ENCODE measurements around the gene EFNA5. TPM values are rescaled to one million over a fixed set of nuclear protein-coding genes. Genes with fewer than 3 reads are reported as not detected.

EFNA5 gene
- polyA plus RNA-seq, 1 donor (not counting 4 experiments of a cell fraction or from before 2014, with no cell fraction given) = 4.8 TPM

- H3K9ac ChIP-seq (ENCODE audit: control insufficient read depth, extremely low read depth, insufficient read depth, low read length) = no peak overlapping the region
- H3K27me3 ChIP-seq (ENCODE audit: control insufficient read depth, extremely low read depth, insufficient read depth, low read length) = no peaks in the 10 kb centered on the region
- H3K36me3 ChIP-seq (ENCODE audit: control insufficient read depth in 2 of 2, extremely low read depth in 1 of 2, insufficient read depth in 2 of 2, low read length in 2 of 2) = no peaks in the 10 kb centered on the region
- H3K4me2 ChIP-seq (ENCODE audit: control insufficient read depth, extremely low read depth, insufficient read depth, low read depth, low read length) = no peak overlapping the region
- H3K79me2 ChIP-seq (ENCODE audit: control insufficient read depth, insufficient read depth, low read length) = no peaks in the 10 kb centered on the region
- no peak overlapping the region for H3K4me3 ChIP-seq (ENCODE audit: control insufficient read depth in 2 of 3, extremely low read depth in 1 of 3, insufficient read depth in 2 of 3, low read depth in 1 of 3, low read length in 3 of 3)
- H3K9me1 ChIP-seq (ENCODE audit: control insufficient read depth, extremely low read depth, insufficient read depth, low read length) = no peaks in the 10 kb centered on the region
- H4K20me1 ChIP-seq (ENCODE audit: control insufficient read depth, extremely low read depth, insufficient read depth, low read length) = no peaks in the 10 kb centered on the region
- no peak overlapping the region for H2AFZ ChIP-seq (ENCODE audit: control insufficient read depth, low read length)
- dilution Hi-C loops (cut with MboI; ENCODE audit: extremely low pct_ligation_motif_present, low sequenced_read_pairs) = no loop called here
- H3K27ac ChIP-seq (ENCODE audit: control insufficient read depth, insufficient read depth, low read length) = no peak overlapping the region
- no peaks in the 10 kb centered on the region for H3K4me1 ChIP-seq (ENCODE audit: control insufficient read depth, extremely low read depth, insufficient read depth, low read length)
- FAIRE-seq (no peak), DNase-seq (ENCODE audit: low read depth, low spot score) (no peak)
- TF ChIP-seq CTCF (optimal IDR thresholded peaks at IDR 0.05 in 1 of 3, IDR thresholded peaks at IDR 0.05 in 1 of 3, conservative IDR thresholded peaks at IDR 0.05 in 1 of 3; ENCODE audit: extremely low read depth in 1 of 3, insufficient read depth in 2 of 3, low read length in 3 of 3) (no peak), EZH2 (IDR thresholded peaks at IDR 0.05; ENCODE audit: low read length) (no peak)
- H3K9me3 ChIP-seq (ENCODE audit: control insufficient read depth, low read depth, low read length) = no peaks in the 10 kb centered on the region
Measured at GRCh38 chr5:107621089-107621488, 49.6 kb downstream of the EFNA5 start.

- H3K36me3 ChIP-seq (ENCODE audit: control insufficient read depth in 2 of 2, extremely low read depth in 1 of 2, insufficient read depth in 2 of 2, low read length in 2 of 2) = no peaks in the 10 kb centered on the region
- no peak overlapping the region for H3K4me2 ChIP-seq (ENCODE audit: control insufficient read depth, extremely low read depth, insufficient read depth, low read depth, low read length)
- H2AFZ ChIP-seq (ENCODE audit: control insufficient read depth, low read length) = no peak overlapping the region
- dilution Hi-C loops (cut with MboI; ENCODE audit: extremely low pct_ligation_motif_present, low sequenced_read_pairs) = no loop called here
- no peaks in the 10 kb centered on the region for H3K9me1 ChIP-seq (ENCODE audit: control insufficient read depth, extremely low read depth, insufficient read depth, low read length)
- TF ChIP-seq CTCF (optimal IDR thresholded peaks at IDR 0.05 in 1 of 3, IDR thresholded peaks at IDR 0.05 in 1 of 3, conservative IDR thresholded peaks at IDR 0.05 in 1 of 3; ENCODE audit: extremely low read depth in 1 of 3, insufficient read depth in 2 of 3, low read length in 3 of 3) (no peak), EZH2 (IDR thresholded peaks at IDR 0.05; ENCODE audit: low read length) (no peak)
- no peak for DNase-seq (ENCODE audit: low read depth, low spot score)
- peaks cover 2% of the 10 kb centered on the region for H3K79me2 ChIP-seq (ENCODE audit: control insufficient read depth, insufficient read depth, low read length)
- no peak overlapping the region for H3K4me3 ChIP-seq (ENCODE audit: control insufficient read depth in 2 of 3, extremely low read depth in 1 of 3, insufficient read depth in 2 of 3, low read depth in 1 of 3, low read length in 3 of 3)
- FAIRE-seq = no peak
- no peaks in the 10 kb centered on the region for H3K27me3 ChIP-seq (ENCODE audit: control insufficient read depth, extremely low read depth, insufficient read depth, low read length)
- H3K27ac ChIP-seq (ENCODE audit: control insufficient read depth, insufficient read depth, low read length) = no peak overlapping the region
- no peaks in the 10 kb centered on the region for H4K20me1 ChIP-seq (ENCODE audit: control insufficient read depth, extremely low read depth, insufficient read depth, low read length)
- no peaks in the 10 kb centered on the region for H3K9me3 ChIP-seq (ENCODE audit: control insufficient read depth, low read depth, low read length)
- no peaks in the 10 kb centered on the region for H3K4me1 ChIP-seq (ENCODE audit: control insufficient read depth, extremely low read depth, insufficient read depth, low read length)
- H3K9ac ChIP-seq (ENCODE audit: control insufficient read depth, extremely low read depth, insufficient read depth, low read length) = no peak overlapping the region
Measured at GRCh38 chr5:107619781-107620180, 51.0 kb downstream of the EFNA5 start.

Measured in keratinocyte (primary cell).